ENCODE data around the gene TMEM135.

GRCh38 chr11:87110443-87111131 lies 72.9 kb downstream of the TMEM135 start:
- TF ChIP-seq, protein P1, sequence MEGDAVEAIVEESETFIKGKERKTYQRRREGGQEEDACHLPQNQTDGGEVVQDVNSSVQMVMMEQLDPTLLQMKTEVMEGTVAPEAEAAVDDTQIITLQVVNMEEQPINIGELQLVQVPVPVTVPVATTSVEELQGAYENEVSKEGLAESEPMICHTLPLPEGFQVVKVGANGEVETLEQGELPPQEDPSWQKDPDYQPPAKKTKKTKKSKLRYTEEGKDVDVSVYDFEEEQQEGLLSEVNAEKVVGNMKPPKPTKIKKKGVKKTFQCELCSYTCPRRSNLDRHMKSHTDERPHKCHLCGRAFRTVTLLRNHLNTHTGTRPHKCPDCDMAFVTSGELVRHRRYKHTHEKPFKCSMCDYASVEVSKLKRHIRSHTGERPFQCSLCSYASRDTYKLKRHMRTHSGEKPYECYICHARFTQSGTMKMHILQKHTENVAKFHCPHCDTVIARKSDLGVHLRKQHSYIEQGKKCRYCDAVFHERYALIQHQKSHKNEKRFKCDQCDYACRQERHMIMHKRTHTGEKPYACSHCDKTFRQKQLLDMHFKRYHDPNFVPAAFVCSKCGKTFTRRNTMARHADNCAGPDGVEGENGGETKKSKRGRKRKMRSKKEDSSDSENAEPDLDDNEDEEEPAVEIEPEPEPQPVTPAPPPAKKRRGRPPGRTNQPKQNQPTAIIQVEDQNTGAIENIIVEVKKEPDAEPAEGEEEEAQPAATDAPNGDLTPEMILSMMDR (IDR thresholded peaks at IDR 0.05; ENCODE audit: low read length), result no peak
- TF ChIP-seq EZH2 (IDR thresholded peaks at IDR 0.05; ENCODE audit: borderline replicate concordance, low read length), result no peak
